HEK293 (cell line): ENCODE measurements around the gene LNX1.

Source experiments
- CTCF ChIA-PET: fragments of 350-600 bp; formaldehyde crosslinking; extraction: SDS; loops from one replicate; lab custom pipeline; 2021; ENCODE audit warnings: antibody characterized with exemption; lab: Yijun Ruan, JAX
- POLR2A ChIA-PET: fragments of 300-600 bp; formaldehyde crosslinking; extraction: SDS; loops from one replicate; lab custom pipeline; 2020; ENCODE audit warnings: antibody characterized with exemption, inconsistent platforms; lab: Yijun Ruan, JAX
- H3K27ac ChIP-seq: fragments of 200-500 bp; sonication (Bioruptor generic); 2 replicates; pipeline ENCODE4 v1.5.1; 2014; ENCODE audit warnings: low read depth, low read length, control low read depth, inconsistent platforms; ENCODE audit errors: extremely low read depth
- H3K36me3 ChIP-seq, 2 experiments: fragments of 200-500 bp in 1 of 2; sonication (Bioruptor generic) in 1 of 2; 1 replicate in 1 of 2; 2 replicates in 1 of 2; pipeline ENCODE4 v1.5.1; 2014 to 2017; ENCODE audit warnings: inconsistent platforms in 2 of 2, low read length in 2 of 2; ENCODE audit not compliant: control insufficient read depth in 2 of 2, insufficient read depth in 1 of 2
- H3K4me1 ChIP-seq: fragments of 200-500 bp; sonication (Bioruptor generic); 2 replicates; pipeline ENCODE4 v1.5.1; 2014; ENCODE audit warnings: mild to moderate bottlenecking, low read length, inconsistent platforms; ENCODE audit not compliant: control insufficient read depth, insufficient read depth
- H3K4me3 ChIP-seq: 2 replicates; pipeline ENCODE4 v1.5.1; 2011; ENCODE audit warnings: low read depth, mild to moderate bottlenecking, control low read depth, low read length, moderate library complexity
- H3K9me3 ChIP-seq: fragments of 200-500 bp; sonication (Bioruptor generic); 2 replicates; pipeline ENCODE4 v1.5.1; 2014; ENCODE audit warnings: low read depth, low read length, inconsistent platforms; ENCODE audit not compliant: control insufficient read depth, insufficient read depth
- HOXC10 ChIP-seq: sonication (generic); formaldehyde crosslinking; IDR thresholded peaks from 2 replicates; pipeline ENCODE4 v1.8.1; 2023; ENCODE audit warnings: mild to moderate bottlenecking, missing genetic modification reagents
- MEIS1 ChIP-seq: sonication (generic); formaldehyde crosslinking; IDR thresholded peaks from 2 replicates; pipeline ENCODE4 v1.8.1; 2022; ENCODE audit warnings: missing genetic modification reagents, mild to moderate bottlenecking, borderline replicate concordance
- OVOL3 ChIP-seq: fragments of 450-650 bp; formaldehyde crosslinking; IDR thresholded peaks from 2 replicates; pipeline ENCODE4 v1.5.1; 2016; ENCODE audit warnings: missing biosample characterization, missing genetic modification characterization
- PRDM1 ChIP-seq: fragments of 450-650 bp; formaldehyde crosslinking; IDR thresholded peaks from 2 replicates; pipeline ENCODE4; 2016; ENCODE audit warnings: missing biosample characterization, missing genetic modification characterization
- PRDM2 ChIP-seq: fragments of 450-650 bp; formaldehyde crosslinking; IDR thresholded peaks from 2 replicates; pipeline ENCODE4 v1.5.1; 2016; ENCODE audit warnings: missing biosample characterization, missing genetic modification characterization, borderline replicate concordance
- PRDM6 ChIP-seq: fragments of 450-650 bp; formaldehyde crosslinking; IDR thresholded peaks from 2 replicates; pipeline ENCODE4 v1.5.1; 2017; ENCODE audit warnings: missing biosample characterization, missing genetic modification characterization
- ZFP3 ChIP-seq: fragments of 450-650 bp; formaldehyde crosslinking; IDR thresholded peaks from 2 replicates; pipeline ENCODE4 v1.5.1; 2016; ENCODE audit warnings: low read depth, missing biosample characterization, missing genetic modification characterization
- ZNF174 ChIP-seq: fragments of 450-650 bp; formaldehyde crosslinking; IDR thresholded peaks from 2 replicates; pipeline ENCODE4 v1.5.0; 2017; ENCODE audit warnings: missing biosample characterization, mild to moderate bottlenecking, missing genetic modification characterization
- ZNF549 ChIP-seq: fragments of 450-650 bp; IDR thresholded peaks from 2 replicates; pipeline ENCODE4 v1.5.1; 2018; ENCODE audit warnings: missing biosample characterization, missing genetic modification characterization, mild to moderate bottlenecking, inconsistent platforms, moderate library complexity
- ZNF610 ChIP-seq: fragments of 450-650 bp; formaldehyde crosslinking; IDR thresholded peaks from 2 replicates; pipeline ENCODE4 v1.5.1; 2016; ENCODE audit warnings: missing biosample characterization, missing genetic modification characterization, borderline replicate concordance
- TF ChIP-seq, protein P1 (sequence below): fragments of 450-650 bp; formaldehyde crosslinking; IDR thresholded peaks from 2 replicates; pipeline ENCODE4 v1.5.1; 2016; ENCODE audit warnings: missing biosample characterization, missing genetic modification characterization
- TF ChIP-seq, protein P2 (sequence below): fragments of 450-650 bp; formaldehyde crosslinking; IDR thresholded peaks from 2 replicates; pipeline ENCODE4 v1.5.1; 2016; ENCODE audit warnings: missing biosample characterization, missing genetic modification characterization

Gene LNX1

DNA sequence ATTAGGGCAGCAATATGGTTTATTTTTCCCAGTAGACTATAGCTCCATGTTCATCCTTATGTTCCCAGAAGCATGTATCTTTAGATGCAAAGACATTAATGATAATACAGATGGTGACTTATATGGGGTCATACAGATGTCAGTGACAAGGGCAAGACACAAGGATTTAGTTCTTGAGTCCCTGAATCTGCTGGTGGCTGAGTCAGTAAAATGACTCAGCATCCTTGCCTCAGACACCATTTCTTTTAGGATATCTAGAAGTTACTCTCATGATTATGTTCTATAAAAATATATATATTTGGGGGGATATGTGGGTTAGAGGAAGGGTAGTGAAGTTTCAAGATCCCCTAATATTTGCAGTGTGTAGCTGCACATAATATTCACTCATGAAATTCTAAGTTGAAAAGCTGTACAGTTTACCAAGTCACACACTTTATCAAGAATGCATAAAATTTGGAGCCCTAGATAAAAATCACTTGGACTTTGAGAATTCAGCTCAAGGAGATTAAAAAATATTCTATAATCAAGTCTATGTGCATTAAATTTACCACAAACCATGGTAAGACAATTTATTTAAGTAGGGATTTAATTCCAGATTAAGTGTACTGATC is 101.9 kb downstream of the LNX1 start (continued):
- TF ChIP-seq PRDM2 (tag by site-specific recombination) (no peak), ZNF549 (tag by site-specific recombination) (no peak), ZNF174 (tag by site-specific recombination) (no peak), PRDM6 (no peak), MEIS1 (CRISPR knock-in tag) (no peak), PRDM1 (tag by site-specific recombination) (no peak), HOXC10 (CRISPR knock-in tag) (no peak)

DNA sequence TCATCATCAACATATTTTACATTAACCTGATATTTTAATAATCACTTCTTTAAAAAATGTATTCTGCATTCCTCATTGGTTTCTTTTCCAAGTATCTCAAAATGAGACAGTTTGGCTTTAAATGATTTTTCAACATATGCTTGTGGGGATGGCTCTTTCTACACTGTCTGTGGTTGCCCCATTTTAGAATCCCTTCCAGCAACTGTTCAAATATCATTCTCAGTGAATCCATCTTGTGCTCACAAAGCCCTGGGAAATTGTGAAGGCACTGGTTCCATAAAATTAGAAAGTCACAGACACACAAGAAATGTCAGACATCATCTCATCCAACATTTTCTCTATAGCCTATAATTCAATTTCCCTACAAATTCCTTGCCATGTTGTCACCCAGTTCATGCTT is 103.5 kb downstream of the LNX1 start:
- no peak overlapping the region for H3K27ac ChIP-seq
- no peaks in the 10 kb centered on the region for H3K4me1 ChIP-seq
- no peaks in the 10 kb centered on the region for H3K9me3 ChIP-seq
- TF ChIP-seq, protein P1, sequence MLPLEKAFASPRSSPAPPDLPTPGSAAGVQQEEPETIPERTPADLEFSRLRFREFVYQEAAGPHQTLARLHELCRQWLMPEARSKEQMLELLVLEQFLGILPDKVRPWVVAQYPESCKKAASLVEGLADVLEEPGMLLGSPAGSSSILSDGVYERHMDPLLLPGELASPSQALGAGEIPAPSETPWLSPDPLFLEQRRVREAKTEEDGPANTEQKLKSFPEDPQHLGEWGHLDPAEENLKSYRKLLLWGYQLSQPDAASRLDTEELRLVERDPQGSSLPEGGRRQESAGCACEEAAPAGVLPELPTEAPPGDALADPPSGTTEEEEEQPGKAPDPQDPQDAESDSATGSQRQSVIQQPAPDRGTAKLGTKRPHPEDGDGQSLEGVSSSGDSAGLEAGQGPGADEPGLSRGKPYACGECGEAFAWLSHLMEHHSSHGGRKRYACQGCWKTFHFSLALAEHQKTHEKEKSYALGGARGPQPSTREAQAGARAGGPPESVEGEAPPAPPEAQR (tag by site-specific recombination): no peak
- TF ChIP-seq OVOL3 (tag by site-specific recombination): no peak
- TF ChIP-seq, protein P2, sequence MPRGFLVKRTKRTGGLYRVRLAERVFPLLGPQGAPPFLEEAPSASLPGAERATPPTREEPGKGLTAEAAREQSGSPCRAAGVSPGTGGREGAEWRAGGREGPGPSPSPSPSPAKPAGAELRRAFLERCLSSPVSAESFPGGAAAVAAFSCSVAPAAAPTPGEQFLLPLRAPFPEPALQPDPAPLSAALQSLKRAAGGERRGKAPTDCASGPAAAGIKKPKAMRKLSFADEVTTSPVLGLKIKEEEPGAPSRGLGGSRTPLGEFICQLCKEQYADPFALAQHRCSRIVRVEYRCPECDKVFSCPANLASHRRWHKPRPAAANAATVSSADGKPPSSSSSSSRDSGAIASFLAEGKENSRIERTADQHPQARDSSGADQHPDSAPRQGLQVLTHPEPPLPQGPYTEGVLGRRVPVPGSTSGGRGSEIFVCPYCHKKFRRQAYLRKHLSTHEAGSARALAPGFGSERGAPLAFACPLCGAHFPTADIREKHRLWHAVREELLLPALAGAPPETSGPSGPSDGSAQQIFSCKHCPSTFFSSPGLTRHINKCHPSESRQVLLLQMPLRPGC: no peak
- no peak for TF ChIP-seq ZNF610 (tag by site-specific recombination)
- TF ChIP-seq ZFP3 (tag by site-specific recombination): no peak
- TF ChIP-seq, all 188 proteins: peak for 0
- H3K36me3 ChIP-seq: no peaks in the 10 kb centered on the region
- ChIA-PET POLR2A (no interaction called here), CTCF (interaction anchor here (0.6 kb wide), 1 partner anchor 31 kb away, joined by 3 read pairs; no protein-coding TSS in a partner anchor)
- H3K4me3 ChIP-seq: no peak overlapping the region
